ENCODE data around the gene RIN3.

GRCh38 chr14:92622311-92622710, 108.7 kb downstream of the RIN3 start:
- no peak for TF ChIP-seq CTCF (IDR thresholded peaks at IDR 0.05; ENCODE audit: extremely low read depth in 1 of 2, insufficient read depth in 1 of 2, low read depth in 1 of 2, low read length in 2 of 2)
- TF ChIP-seq POLR2AphosphoS5 (IDR thresholded peaks at IDR 0.05; ENCODE audit: insufficient read depth, low read depth, low read length): no peak
- no peak for TF ChIP-seq POLR2A (IDR thresholded peaks at IDR 0.05; ENCODE audit: low read depth, low read length)
- TF ChIP-seq JUN (IDR thresholded peaks at IDR 0.05; ENCODE audit: borderline replicate concordance, insufficient read depth, insufficient read length, low read depth): no peak
- no peak for TF ChIP-seq GATA2 (IDR thresholded peaks at IDR 0.05; ENCODE audit: insufficient read depth, insufficient read length, low read depth, low read length)
- no peak for TF ChIP-seq EZH2 (IDR thresholded peaks at IDR 0.05; ENCODE audit: borderline replicate concordance, low read depth, low read length, severe bottlenecking)
- no peak for TF ChIP-seq MAX (IDR thresholded peaks at IDR 0.05; ENCODE audit: insufficient read depth, insufficient read length)
- no peak for TF ChIP-seq MYC (IDR thresholded peaks at IDR 0.05; ENCODE audit: low read depth, low read length)
- TF ChIP-seq FOS (IDR thresholded peaks at IDR 0.05; ENCODE audit: borderline replicate concordance, insufficient read depth, low read length): no peak
